AG04449 (cell line): ENCODE data around the gene SMIM5.

Experiments used
- CTCF ChIA-PET: fragments of 350-600 bp; formaldehyde crosslinking; extraction: SDS; loops from one replicate; lab custom pipeline; 2021; ENCODE audit warnings: antibody characterized with exemption; lab: Yijun Ruan, JAX
- POLR2A ChIA-PET: fragments of 400-600, 350-600 bp; formaldehyde crosslinking; extraction: SDS; loops from one replicate; lab custom pipeline; 2020; ENCODE audit warnings: antibody characterized with exemption, inconsistent platforms; lab: Yijun Ruan, JAX
- DNase-seq: peaks from one replicate; pipeline ENCODE4 v3.0.0-alpha.2; 2010; ENCODE audit warnings: low read depth, low spot score
- H3K4me3 ChIP-seq: 2 replicates; pipeline ENCODE4 v1.5.1; 2011; ENCODE audit warnings: low read depth, mild to moderate bottlenecking, control low read depth, low read length
- TF ChIP-seq, protein P1 (sequence below): IDR thresholded peaks from one replicate; pipeline ENCODE4 v1.5.1; 2011; ENCODE audit warnings: mild to moderate bottlenecking, moderate library complexity, low read length, control low read depth, inconsistent platforms; ENCODE audit not compliant: insufficient read depth; ENCODE audit errors: missing control alignments

Gene SMIM5

DNA sequence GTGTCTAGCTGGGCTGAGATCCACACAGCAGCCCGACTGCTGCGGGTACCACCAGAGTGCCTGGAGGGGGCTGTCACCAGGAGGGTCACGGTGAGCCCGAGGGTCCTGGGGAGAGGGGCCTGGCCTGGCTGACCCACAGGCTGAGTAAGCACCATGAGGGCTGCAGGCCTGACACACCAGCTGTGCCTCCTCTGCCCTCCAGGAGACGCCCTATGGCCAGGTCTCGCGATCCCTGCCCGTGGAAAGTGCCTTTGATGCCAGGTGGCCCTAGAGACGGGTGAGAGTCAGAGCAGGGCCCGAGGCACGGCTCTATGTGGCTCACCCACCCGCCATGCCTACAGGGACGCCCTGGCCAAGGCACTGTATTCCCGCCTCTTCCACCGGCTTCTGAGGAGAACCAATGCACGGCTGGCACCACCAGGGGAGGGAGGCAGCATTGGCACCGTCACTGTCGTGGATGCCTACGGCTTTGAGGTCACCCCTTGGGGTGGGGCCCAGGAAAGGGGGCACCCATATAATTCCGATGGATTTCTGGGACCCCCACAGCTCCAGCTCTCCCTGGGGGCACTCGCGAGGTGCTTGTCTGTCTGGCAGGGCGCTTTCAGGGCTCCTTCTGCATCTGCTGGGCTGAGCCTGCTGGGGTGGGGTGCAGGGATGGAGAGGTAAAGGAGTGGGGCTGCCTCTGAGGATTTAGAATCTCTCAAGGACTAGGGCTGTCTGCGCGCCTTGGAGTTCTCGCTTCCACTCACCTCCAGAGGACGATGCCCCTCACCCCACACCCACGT is 38.5 kb upstream of the SMIM5 start:
- no peak for DNase-seq
- CTCF ChIA-PET: interaction anchor here (1.4 to 1.5 kb wide), 2 partner anchors 39 to 155 kb away, joined by 4 read pairs; partner anchors contain the start of gene SMIM5
- H3K4me3 ChIP-seq: no peak overlapping the region
- TF ChIP-seq, protein P1, sequence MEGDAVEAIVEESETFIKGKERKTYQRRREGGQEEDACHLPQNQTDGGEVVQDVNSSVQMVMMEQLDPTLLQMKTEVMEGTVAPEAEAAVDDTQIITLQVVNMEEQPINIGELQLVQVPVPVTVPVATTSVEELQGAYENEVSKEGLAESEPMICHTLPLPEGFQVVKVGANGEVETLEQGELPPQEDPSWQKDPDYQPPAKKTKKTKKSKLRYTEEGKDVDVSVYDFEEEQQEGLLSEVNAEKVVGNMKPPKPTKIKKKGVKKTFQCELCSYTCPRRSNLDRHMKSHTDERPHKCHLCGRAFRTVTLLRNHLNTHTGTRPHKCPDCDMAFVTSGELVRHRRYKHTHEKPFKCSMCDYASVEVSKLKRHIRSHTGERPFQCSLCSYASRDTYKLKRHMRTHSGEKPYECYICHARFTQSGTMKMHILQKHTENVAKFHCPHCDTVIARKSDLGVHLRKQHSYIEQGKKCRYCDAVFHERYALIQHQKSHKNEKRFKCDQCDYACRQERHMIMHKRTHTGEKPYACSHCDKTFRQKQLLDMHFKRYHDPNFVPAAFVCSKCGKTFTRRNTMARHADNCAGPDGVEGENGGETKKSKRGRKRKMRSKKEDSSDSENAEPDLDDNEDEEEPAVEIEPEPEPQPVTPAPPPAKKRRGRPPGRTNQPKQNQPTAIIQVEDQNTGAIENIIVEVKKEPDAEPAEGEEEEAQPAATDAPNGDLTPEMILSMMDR: no peak
- POLR2A ChIA-PET: no interaction called here

GRCh38 chr17:75595284-75595919 is 37.8 kb upstream of the SMIM5 start:
- DNase-seq: no peak
- CTCF ChIA-PET: interaction anchor here (1.2 to 1.5 kb wide), 3 partner anchors 14 to 154 kb away, joined by 3 to 4 read pairs (median 4); partner anchors contain the start of gene SMIM5

GRCh38 chr17:75595920-75596313 is 37.3 kb upstream of the SMIM5 start:
- CTCF ChIA-PET: interaction anchor here (1.2 to 1.5 kb wide), 3 partner anchors 15 to 154 kb away, joined by 3 to 4 read pairs (median 4); partner anchors contain the start of gene SMIM5
- POLR2A ChIA-PET: no interaction called here
- DNase-seq: no peak
- H3K4me3 ChIP-seq: no peak overlapping the region
- TF ChIP-seq, protein P1: no peak

More at GRCh38 chr17:75595284-75595919, 37.8 kb upstream of the SMIM5 start:
- POLR2A ChIA-PET: no interaction called here
- TF ChIP-seq, protein P1: no peak
- no peak overlapping the region for H3K4me3 ChIP-seq

DNA sequence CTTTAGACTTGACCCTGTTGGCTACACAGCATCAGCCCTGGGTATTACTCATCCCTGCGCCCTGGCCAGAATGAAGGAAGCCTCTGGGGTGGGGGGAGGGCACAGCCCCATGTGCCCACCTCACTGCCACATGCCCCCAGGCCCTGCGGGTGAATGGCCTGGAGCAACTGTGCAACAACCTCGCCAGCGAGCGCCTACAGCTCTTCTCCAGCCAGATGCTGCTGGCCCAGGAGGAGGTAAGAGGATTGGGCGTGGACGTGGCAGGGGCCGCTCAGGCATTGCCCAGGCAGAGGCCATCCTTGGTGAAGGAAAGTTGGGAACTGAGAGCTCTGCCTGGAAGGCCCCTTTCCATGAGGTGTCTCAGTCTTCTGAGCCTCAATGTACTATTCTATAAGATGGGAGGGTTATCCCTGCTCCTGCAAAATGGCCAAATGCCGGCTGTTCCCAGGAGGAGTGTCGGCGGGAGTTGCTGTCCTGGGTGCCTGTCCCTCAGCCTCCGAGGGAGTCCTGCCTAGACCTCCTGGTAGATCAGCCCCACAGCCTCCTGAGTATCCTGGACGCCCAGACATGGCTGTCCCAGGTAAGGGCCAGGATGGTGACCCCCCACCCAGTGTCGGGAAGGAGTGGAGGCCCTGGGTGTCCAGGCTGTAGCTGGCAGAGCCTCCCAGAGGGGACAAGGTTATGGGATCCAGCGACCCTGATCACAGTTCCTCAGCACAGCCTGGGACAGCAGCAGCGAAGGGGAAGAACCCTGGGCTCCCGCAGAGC is 36.7 kb upstream of the SMIM5 start:
- POLR2A ChIA-PET: no interaction called here
- TF ChIP-seq, protein P1: no peak
- CTCF ChIA-PET: interaction anchor here (0.9 to 5.8 kb wide), 7 partner anchors 8 to 157 kb away, joined by 3 to 38 read pairs (median 5); partner anchors contain the start of gene SMIM5
- no peak for DNase-seq
- H3K4me3 ChIP-seq: no peak overlapping the region

- TF ChIP-seq, protein P1: peak; percentile 66
- no peak for DNase-seq
- ChIA-PET CTCF (interaction anchor here (0.6 to 6.7 kb wide), 26 partner anchors 10 to 255 kb away, joined by 3 to 62 read pairs (median 4); partner anchors contain the start of gene SMIM5), POLR2A (interaction anchor here (0.6 kb wide), 1 partner anchor 10 kb away, joined by 3 read pairs; no protein-coding TSS in a partner anchor)
- no peak overlapping the region for H3K4me3 ChIP-seq
These were observed 31.9 kb upstream of the SMIM5 start for GRCh38 chr17:75601057-75601987.
